HG03378 (cell line): Measurements from ENCODE around the gene RIC1.
"Not testable (repeated sequence)": the region's sequence is repeated elsewhere in the genome, so short reads cannot be mapped to it uniquely, and the experiment has no call there.

Experiments used
- ATAC-seq: cut with Tn5 transposase; IDR thresholded peaks from one replicate; pipeline ENCODE4 v1.9.1; 2021; ENCODE audit warnings: mild to moderate bottlenecking, moderate library complexity; ENCODE audit not compliant: unreplicated experiment

Gene RIC1

DNA sequence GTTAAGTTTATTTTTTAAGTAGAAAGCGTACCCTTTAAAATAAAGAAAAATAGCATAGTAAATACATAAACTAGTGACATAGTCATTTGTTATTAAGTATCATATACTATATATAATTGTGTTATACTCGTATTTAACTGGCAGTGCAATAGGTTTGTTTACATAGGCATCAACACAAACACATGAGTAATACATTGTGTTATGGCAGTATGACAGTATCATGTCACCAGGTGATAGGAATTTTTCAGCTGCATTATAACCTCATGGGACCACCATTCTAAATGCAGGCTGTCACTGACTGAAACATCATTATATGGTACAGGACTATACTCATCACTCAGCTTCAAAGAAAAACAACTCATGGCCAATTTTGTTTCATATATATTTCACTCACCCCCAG lies 8.4 kb upstream of the RIC1 start:
- ATAC-seq, result no peak

DNA sequence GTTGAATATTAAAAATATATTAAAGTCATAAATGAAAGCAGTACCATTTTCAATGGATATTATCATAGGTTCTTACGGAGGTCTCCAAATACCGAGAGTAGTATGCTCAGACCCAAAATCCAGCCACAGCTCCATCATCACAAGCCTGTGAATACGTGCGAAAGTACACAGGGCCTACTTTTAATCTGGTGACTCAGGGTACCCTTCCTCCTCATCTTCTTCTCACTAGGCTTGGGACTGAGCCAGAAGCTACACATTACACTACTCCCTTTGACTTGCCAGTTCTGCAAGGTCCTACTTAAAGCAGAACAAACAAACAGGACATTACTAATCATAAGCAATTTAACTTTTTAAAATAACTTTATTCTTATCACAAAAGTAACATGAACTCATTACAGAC lies 7.6 kb upstream of the RIC1 start:
- ATAC-seq, result no peak

DNA sequence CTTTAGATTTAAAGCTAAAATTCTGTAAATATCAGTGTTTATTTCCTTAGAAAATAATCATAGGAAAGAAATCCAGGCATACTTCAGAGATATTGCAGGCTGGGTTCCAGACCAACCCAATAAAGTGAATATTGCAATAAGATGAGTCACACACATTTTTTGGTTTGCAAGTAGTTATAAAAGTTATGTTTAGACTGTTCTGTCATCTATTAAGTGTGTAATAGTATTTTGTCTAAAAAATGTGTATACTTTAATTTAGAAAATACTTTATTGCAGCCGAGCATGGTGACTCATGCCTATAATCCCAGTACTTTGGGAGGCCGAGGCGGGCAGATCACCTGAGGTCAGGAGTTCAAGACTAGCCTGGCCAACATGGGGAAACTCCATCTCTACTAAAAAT lies 6.9 kb upstream of the RIC1 start:
- no peak for ATAC-seq

DNA sequence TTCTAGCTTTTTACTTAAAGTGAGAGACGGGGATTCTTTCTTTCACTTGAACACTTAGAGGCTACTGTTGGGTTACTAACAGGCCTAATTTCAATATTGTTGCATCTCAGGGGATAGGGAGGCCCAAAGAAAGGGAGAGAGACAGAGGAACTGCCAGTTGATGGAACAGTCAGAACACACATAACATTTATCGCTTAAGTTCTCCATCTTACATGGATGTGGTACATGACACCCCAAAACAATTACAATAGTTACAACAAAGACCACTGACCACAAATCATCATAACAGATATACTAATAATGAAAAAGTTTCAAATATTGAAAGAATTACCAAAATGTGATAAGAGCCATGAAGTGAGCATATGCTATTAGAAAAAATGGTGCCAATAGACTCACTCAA lies 4.3 kb upstream of the RIC1 start:
- no peak for ATAC-seq

DNA sequence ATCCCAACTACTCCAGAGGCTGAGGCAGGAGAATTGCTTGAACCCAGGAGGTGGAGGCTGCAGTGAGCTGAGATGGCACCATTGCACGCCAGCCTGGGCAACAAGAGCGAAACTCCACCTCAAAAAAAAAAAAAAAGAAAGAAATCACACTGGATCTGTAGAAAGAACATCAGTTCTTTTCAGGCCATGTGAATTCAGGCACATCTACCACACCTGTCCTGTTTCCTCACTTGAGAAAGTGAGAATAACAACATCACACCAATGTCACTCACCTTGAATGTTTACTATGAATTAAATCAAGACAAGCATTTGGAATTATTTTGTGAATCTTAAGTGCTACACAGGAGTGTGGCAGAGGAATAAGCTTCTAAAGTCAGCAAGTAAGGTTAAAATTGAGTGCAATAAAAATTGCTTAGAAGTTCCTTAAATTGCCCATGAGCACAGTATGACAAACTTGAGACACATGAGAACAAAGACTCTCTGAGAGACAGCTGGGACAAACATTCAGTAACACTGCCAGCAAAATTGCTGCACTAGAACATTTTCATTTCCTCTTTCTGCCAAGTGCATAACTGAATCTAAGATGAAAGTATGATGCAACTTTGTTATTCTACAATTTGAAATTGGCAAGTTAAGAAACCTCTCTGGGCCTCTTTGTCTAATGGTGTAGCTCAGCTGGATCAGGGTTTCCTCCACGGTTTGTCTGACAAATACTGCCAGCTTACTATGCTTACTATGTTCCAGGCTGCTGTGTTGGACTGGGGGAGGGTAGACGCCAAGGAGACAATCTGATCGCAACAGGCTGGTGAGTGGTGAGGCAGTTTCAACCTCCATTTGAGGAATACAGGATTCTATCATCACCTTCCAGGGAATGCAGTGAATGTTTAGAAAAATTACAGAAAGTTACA lies 1.9 kb upstream of the RIC1 start:
- ATAC-seq, result peak; percentile 68

DNA sequence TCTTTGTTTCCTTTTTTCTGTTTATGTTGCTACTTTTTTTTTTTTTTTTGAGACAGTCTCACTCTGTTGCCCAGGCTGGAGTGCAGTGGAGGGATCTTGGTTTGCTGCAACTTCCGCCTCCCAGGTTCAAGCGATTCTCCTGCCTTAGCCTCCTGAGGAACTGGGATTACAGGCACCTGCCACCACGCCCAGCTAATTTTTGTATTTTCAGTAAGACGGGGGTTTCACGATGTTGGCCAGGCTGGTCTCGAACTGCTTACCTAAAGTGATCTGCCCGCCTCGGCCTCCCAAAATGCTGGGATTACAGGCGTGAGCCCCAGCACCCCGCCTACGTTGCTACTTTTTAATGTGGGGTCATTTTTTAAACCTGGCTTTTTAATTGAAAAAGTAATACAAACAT lies 1.2 kb upstream of the RIC1 start:
- not testable (repeated sequence) for ATAC-seq

DNA sequence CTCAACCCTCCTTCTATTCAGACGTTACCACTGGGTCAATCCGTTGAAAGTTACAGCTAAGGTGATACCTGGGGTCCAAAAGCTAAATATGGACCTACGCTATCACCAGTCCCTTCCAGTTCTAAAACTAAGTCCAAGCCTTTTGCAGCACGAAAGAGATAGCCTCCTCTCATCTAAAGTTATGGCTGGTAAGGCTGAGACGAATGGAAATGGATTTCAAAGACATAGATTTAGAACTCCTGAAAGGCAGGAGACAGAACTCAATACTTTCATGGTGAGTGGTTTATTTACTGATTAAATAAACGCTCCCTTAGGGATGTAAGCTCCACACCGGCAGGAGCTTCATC lies 751 bp upstream of the RIC1 start:
- no peak for ATAC-seq

DNA sequence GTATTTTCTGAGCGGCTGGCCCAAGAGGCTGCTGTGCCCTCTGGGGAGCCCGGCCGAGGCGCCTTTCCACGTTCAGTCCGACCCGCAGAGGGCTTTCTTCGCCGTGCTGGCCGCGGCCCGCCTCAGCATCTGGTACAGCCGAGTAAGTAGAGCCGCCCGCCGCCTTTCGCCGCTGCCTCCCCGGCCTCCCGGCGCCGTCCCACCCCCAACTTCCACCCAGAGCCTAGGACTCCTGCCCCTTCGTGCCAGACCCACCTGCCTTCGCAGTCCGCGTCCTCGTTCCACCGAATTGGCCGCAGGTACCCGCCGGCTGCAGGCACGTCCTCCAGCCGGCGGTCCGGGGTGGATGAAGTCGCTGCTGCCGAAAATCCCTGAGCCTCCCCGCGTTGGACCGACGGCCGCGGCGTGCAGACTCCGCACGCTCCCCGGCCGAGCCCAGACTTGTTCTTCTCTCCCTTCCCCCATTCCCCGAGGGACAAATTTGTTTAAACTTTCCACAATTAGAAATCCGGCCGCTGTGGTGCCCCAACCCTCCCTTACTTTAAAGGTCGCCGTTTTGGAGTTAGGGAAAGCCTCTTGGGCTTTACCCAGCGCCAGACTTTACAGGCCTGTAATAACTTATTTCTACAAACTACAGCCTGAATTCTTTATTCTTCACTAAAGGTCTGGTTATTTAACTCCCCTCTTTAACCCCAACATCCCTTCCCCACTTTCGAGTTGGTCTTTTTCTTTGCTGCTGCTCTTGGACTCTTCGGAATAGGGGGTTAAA lies 589 bp downstream of the RIC1 start:
- no peak for ATAC-seq

DNA sequence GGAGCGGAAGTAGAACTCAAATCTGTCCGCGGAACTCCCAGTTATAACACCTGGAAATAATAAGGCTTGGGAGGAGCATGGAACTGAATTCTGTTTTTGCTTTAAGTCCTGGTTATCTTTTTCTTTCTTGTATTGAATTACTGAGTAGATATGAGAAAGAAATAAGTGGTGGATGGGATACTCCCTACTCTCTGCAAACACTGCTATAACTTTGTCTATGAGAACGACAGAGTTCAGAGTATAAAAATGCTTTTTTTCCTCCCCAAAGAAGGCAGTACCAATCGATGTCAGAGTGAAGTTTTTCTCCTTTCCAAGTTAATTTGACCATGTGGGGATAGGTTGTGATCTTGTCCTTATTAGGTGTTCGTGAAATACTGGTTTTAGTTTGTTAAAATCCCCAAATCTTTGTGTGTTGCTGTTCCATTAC lies 1.2 kb downstream of the RIC1 start:
- no peak for ATAC-seq

DNA sequence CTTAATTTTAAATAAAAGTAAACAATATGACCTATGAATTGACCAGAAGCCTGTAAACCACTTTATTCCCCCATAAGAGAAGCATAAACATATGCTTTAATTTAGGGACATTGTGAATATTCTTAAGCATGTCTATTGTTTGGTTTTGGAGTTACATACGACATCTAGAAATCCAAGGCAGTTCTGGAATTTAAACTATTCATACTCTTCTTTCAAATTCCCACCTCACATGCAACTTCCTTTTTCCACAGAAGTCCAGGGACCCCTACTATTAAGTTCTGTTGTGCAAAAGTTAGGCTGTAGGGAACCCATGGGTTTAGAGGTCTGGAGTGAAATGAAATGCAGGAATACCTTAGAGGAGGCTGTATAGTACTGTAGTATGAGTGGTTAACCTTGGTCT lies 2.1 kb downstream of the RIC1 start:
- ATAC-seq, result no peak

DNA sequence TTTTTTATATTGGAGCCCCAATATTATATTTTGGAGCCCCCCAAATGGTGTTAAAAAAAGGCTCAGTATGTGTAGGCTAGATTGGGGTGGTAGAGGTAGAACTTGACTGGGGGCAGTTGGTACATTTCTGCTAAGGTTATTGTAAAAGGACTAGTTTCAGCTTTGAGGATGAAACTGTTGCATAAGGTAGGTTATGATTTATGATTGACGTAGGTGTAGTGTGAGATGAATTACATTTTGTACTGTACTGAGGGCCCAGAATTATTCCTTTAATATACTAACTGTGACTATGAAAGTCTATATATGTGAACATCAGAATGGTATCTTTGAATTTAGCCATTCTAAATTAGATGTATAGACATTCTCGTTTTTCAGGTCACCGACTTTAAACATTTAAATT lies 3.6 kb downstream of the RIC1 start:
- ATAC-seq, result no peak

DNA sequence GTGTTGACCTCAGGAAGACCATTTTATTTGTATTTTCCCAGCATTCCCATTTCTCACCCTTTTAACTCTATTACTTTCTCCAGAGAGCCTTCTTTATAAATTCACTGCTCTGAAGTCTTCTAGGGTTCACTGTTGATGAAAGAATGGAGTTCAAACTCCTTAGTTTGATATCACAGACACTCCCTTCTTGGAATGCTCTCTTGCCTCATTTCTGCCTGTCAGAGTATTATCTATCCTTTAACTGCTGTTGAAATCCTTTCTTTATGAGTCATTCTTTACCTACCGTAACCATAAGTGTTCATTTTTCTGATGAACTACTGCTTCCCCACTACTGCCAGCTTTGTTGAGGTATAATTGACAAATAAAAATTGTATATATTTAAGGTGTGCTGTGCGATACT lies 4.3 kb downstream of the RIC1 start:
- ATAC-seq, result no peak

DNA sequence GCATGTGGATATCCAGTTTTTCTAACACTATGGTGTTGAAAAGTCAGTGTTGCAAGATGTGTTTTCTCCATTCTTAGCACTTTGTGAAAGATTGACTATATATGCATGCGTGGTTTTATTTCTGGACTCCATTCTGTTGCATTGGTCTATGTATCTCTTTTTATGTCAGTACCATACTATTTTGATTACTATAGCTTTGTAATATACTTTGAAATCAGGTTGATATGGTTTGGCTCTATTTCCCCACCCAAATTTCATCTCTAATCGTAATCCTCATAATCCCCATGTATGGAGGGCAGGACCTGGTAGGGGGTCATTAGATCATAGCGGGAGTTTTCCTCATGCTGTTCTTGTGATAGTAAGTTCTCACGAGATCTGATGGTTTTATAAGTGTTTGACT lies 6.5 kb downstream of the RIC1 start:
- no peak for ATAC-seq

DNA sequence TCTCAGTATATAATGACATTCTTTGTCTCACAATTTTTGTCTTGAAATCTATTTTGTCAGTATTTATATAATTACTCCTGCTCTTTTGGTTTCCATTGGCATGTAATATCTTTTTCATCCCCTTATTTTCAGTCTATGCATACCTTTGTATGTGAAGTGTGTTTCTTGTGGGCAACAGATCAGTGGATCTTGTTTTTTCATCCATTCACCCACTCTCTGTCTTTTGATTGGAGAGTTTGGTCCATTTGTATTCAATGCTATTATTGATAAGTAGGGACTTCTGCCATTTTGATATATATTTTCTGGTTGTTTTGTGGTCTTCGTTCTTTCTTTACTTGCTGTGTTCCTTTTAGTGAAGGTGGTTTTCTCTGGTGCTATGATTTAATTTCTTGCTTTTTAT lies 10.9 kb downstream of the RIC1 start:
- ATAC-seq, result no peak

DNA sequence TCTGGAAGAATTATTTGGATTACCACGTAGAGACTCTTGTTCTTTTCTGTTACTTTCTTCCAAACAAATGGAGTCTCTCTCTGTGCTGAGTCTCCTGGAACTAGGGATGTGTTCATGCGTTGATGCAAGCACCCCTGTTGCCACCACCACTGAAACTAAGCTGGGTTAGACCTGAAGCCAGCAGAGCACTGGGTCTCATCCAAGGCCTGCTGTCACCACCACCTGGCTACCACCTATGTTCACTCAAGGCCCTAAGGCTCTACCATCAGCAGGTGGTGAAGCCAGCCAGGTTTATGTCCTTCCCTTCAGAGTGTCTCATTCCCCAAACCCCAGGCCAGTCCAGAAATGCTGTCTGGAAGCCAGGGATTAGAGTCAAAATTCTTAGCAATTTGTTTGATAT lies 13.3 kb downstream of the RIC1 start:
- no peak for ATAC-seq

DNA sequence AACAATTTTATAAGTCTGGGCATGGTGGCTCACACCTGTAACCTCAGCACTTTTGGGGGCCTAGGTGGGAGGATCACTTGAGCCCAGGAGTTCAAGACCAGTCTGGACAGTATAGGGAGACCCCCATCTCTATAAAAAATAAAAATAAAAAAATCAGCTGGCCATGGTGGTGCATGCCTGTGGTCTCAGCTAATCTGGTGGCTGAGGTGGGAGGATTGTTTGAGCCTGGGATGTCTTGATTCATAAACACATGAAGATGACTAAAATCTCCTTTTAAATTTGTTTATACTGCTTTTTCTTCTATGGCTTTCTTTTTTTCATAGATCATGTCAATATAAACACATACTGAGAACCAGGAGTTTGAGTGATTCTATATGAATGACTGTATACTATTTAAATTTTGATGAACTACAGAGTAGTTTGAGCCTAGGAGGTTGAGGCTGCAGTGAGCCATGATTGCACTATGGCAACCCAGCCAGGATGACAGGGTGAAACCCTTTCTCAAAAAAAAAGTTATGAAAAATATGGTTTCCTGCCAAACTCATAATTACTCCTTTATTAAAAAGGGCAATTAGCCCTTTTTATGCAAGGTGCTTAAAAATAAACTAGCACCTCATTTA lies 14.2 kb downstream of the RIC1 start:
- ATAC-seq, result no peak

DNA sequence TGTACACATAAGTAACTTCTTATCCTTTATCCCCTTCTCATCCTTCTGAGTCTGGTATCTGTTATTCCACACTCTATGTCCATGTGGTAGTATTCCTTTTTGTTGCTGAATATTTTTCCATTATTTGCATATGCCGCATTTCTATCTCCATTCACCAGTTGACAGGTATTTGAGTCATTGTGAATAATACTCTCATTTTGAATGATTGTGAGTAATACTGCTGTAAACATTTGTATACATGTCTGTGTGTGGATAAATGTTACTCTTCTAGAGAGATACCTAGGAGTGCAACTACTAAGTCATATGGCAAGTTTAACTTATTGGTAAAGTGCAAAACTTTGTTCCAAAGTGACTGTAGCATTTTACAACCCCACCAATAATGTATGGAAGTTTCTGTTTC lies 15.6 kb downstream of the RIC1 start:
- ATAC-seq, result no peak

DNA sequence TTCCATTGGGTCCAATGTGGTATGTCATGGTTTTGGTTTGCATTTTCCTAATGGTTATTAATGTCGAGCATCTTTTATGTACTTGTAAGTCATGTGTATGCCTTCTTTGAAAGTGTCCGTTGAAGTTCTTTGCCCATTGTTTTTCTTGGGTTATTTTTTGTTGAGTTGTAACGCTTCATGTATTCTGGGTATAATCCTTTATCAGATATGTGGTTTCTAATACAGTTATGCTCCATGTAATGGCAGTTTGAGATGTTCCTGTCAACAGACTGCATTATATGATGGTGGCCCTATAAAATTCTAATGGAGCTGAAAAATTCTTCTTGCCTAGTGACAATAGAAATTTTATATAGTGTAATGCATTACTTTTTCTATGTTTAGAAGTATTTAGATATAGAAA lies 17.2 kb downstream of the RIC1 start:
- ATAC-seq, result no peak

DNA sequence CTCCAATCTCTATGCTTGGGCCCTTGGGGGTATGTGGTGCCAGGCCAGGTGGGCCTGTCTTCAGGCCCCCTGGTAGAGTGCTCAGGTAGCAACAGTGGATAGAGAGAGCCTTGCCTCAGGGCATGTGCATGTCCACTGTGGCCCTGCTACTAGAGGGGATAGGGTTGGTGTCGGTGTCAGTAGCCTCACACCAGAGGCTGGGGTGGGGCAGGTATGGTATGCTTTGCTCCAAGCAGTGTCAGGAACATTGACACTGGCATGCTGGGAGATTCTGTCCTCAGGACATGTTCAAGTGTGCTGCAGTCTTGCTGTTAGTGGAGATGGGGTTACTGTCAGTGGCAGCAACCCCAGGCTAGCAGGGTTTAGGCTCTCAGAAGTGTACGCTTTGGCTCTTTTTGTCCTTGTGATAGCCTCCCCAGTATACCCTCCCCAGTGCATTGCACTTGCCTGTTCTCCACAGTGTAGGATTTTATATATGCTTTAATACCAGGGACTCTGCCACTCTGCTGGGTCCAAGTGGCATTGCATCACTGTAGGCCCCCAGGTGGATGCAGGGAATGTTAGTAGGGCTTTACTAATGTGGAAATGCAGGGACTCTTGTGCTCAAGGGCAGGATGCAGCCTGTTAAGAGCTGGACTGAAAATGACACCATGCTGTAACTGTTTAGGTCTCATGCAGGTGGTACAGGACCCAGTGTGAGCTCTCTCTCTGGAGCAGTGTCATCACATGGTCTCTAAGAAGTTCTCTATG lies 21.6 kb downstream of the RIC1 start:
- ATAC-seq, result no peak

DNA sequence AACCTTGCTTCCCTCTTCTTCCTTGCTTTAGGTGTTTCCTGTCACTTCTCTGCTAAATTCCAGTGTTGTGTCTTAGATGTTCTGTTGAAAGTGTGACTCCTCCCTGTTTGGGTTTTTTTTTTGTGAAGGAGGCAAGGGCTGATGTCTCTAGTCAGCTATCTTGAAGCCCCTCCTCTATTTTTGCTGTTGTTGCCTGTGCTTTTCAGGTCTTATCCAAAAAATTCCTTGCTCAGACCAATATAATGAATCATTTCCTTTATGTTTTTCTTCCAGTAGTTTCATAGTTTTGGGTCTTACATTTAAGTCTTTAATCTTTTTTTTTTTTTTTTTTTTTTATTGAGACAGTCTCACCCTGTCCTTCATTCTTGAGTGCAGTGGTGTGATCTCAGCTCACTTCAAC lies 22.3 kb downstream of the RIC1 start:
- no peak for ATAC-seq

DNA sequence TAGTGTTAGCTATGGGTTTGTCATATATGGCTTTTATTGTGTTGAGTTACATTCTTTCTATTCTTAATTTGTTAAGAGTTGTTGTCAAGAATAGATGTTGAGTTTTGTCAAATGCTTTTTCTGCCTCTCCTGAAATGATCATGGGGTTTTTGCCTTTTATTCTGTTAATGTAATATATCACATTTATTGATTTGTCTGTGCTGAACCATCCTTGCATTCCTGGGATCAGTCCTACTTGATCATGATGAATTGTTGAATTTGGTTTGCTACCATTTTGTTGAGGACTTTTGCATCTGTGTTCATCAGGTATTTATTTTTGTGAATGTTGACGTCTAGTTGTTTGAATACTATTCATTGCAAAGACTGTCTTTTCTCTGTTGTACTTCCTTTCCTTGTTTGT lies 23.9 kb downstream of the RIC1 start:
- ATAC-seq, result no peak
